GM18517 (cell line): ENCODE data around the gene WDR27.
A peak's percentile ranks its signal among the peaks of the same experiment; 100 is the strongest.
"Not testable (repeated sequence)": the region's sequence is repeated elsewhere in the genome, so short reads cannot be mapped to it uniquely, and the experiment has no call there.

Experiments
- ATAC-seq: cut with Tn5 transposase; IDR thresholded peaks from one replicate; pipeline ENCODE4 v1.9.1; 2021; ENCODE audit warnings: mild to moderate bottlenecking, moderate library complexity; ENCODE audit not compliant: unreplicated experiment

Gene WDR27

GRCh38 chr6:169710009-169710408, 8.2 kb upstream of the WDR27 start:
- no peak for ATAC-seq

- ATAC-seq, result peak; percentile 47
Observed at GRCh38 chr6:169709293-169709692, 7.5 kb upstream of the WDR27 start.

- ATAC-seq, result no peak
Observed at GRCh38 chr6:169707772-169708171, 5.9 kb upstream of the WDR27 start.

GRCh38 chr6:169702840-169703246, 1.0 kb upstream of the WDR27 start:
- no peak for ATAC-seq

- no peak for ATAC-seq
Observed at GRCh38 chr6:169701311-169701953, 397 bp downstream of the WDR27 start.

- no peak for ATAC-seq
Observed at GRCh38 chr6:169700296-169700695, 1.5 kb downstream of the WDR27 start.

- ATAC-seq, result not testable (repeated sequence)
Observed at GRCh38 chr6:169697115-169697514, 4.7 kb downstream of the WDR27 start.

GRCh38 chr6:169695131-169695530, 6.7 kb downstream of the WDR27 start:
- ATAC-seq, result no peak

- ATAC-seq, result no peak
Observed at GRCh38 chr6:169692516-169692915, 9.3 kb downstream of the WDR27 start.

GRCh38 chr6:169691260-169691659, 10.6 kb downstream of the WDR27 start:
- no peak for ATAC-seq

GRCh38 chr6:169689287-169689686, 12.5 kb downstream of the WDR27 start:
- ATAC-seq, result no peak

GRCh38 chr6:169685860-169686259, 16.0 kb downstream of the WDR27 start:
- ATAC-seq, result no peak

- ATAC-seq, result no peak
Observed at GRCh38 chr6:169684056-169684455, 17.8 kb downstream of the WDR27 start.

GRCh38 chr6:169678342-169678741, 23.5 kb downstream of the WDR27 start:
- no peak for ATAC-seq

- ATAC-seq, result no peak
Observed at GRCh38 chr6:169677096-169677495, 24.7 kb downstream of the WDR27 start.

GRCh38 chr6:169675011-169675410, 26.8 kb downstream of the WDR27 start:
- ATAC-seq, result no peak

- ATAC-seq, result no peak
Observed at GRCh38 chr6:169671563-169671962, 30.3 kb downstream of the WDR27 start.

- no peak for ATAC-seq
Observed at GRCh38 chr6:169669889-169670288, 31.9 kb downstream of the WDR27 start.

- no peak for ATAC-seq
Observed at GRCh38 chr6:169669147-169669546, 32.7 kb downstream of the WDR27 start.

GRCh38 chr6:169668203-169668847, 33.5 kb downstream of the WDR27 start:
- no peak for ATAC-seq

GRCh38 chr6:169667716-169668115, 34.1 kb downstream of the WDR27 start:
- no peak for ATAC-seq

GRCh38 chr6:169666441-169666840, 35.4 kb downstream of the WDR27 start:
- ATAC-seq, result no peak

GRCh38 chr6:169665289-169665688, 36.5 kb downstream of the WDR27 start:
- no peak for ATAC-seq
